WTC11 (cell line): ENCODE measurements around the gene LRP11. TPM values are rescaled to one million over a fixed set of nuclear protein-coding genes. Genes with fewer than 3 reads are reported as not detected.

ENCODE experiments used
- ATAC-seq: fragments of 200-7000 bp; cut with Tn5 transposase; 2 replicates; pipeline ENCODE4 v1.10.0; 2021; ENCODE audit warnings: mild to moderate bottlenecking, moderate library complexity
- CTCF ChIA-PET: fragments of 300-600 bp; sonication (Branson Sonifier 250); formaldehyde crosslinking; loops from one replicate; lab custom pipeline; 2021; ENCODE audit warnings: antibody characterized with exemption; lab: Charles Lee
- POLR2A ChIA-PET: fragments of 350-600 bp; sonication (Branson Sonifier 250); formaldehyde crosslinking; loops from one replicate; lab custom pipeline; 2021; ENCODE audit warnings: antibody characterized with exemption; lab: Charles Lee
- DNase-seq: peaks from one replicate; pipeline ENCODE4 v3.0.0; 2021; ENCODE audit warnings: low spot score
- H3K27ac Mint-ChIP-seq: 2 replicates; pipeline ENCODE4 v1.8.0; 2021; ENCODE audit warnings: mixed read lengths
- H3K27me3 Mint-ChIP-seq: 2 replicates; pipeline ENCODE4 v1.8.0; 2021; ENCODE audit warnings: low read depth, mild to moderate bottlenecking, moderate library complexity, mixed read lengths
- H3K36me3 Mint-ChIP-seq: 2 replicates; pipeline ENCODE4 v1.8.0; 2021; ENCODE audit warnings: mixed read lengths
- H3K4me1 Mint-ChIP-seq: 2 replicates; pipeline ENCODE4 v1.8.0; 2022; ENCODE audit warnings: mixed read lengths
- H3K4me3 Mint-ChIP-seq: 2 replicates; pipeline ENCODE4 v1.8.0; 2021; ENCODE audit warnings: mild to moderate bottlenecking, moderate library complexity, mixed read lengths
- H3K9me3 Mint-ChIP-seq: 2 replicates; pipeline ENCODE4 v1.8.0; 2021; ENCODE audit warnings: mixed read lengths
- AR ChIP-seq: fragments of 250-450 bp; sonication (Bioruptor Pico); IDR thresholded peaks from 2 replicates; pipeline ENCODE4 v1.9.0; 2021; ENCODE audit warnings: mild to moderate bottlenecking
- ATF6 ChIP-seq: sonication (generic); formaldehyde crosslinking; IDR thresholded peaks from 2 replicates; pipeline ENCODE4 v1.8.1; 2023; ENCODE audit warnings: mild to moderate bottlenecking, missing genetic modification reagents
- CREB1 ChIP-seq: sonication (generic); formaldehyde crosslinking; IDR thresholded peaks from 2 replicates; pipeline ENCODE4 v1.8.0; 2023; ENCODE audit warnings: mild to moderate bottlenecking, missing genetic modification reagents
- CREM ChIP-seq: sonication (generic); formaldehyde crosslinking; IDR thresholded peaks from 2 replicates; pipeline ENCODE4 v1.8.1; 2022; ENCODE audit warnings: mild to moderate bottlenecking, missing genetic modification reagents, moderate library complexity
- IRF2 ChIP-seq: sonication (generic); formaldehyde crosslinking; IDR thresholded peaks from 2 replicates; pipeline ENCODE4 v1.8.0; 2022; ENCODE audit warnings: low read depth, missing genetic modification reagents, borderline replicate concordance
- KAT7 ChIP-seq: sonication (generic); formaldehyde crosslinking; IDR thresholded peaks from 2 replicates; pipeline ENCODE4 v1.8.1; 2023; ENCODE audit warnings: missing genetic modification reagents, mild to moderate bottlenecking, borderline replicate concordance
- MAX ChIP-seq: sonication (generic); formaldehyde crosslinking; IDR thresholded peaks from 2 replicates; pipeline ENCODE4 v1.8.0; 2022; ENCODE audit warnings: mild to moderate bottlenecking, missing genetic modification reagents
- MXD4 ChIP-seq: fragments of 250-450 bp; sonication (Bioruptor Pico); IDR thresholded peaks from 2 replicates; pipeline ENCODE4 v1.8.0; 2021; ENCODE audit warnings: mild to moderate bottlenecking, moderate library complexity, borderline replicate concordance
- PRDM15 ChIP-seq: sonication (generic); formaldehyde crosslinking; IDR thresholded peaks from 2 replicates; pipeline ENCODE4 v1.8.0; 2022; ENCODE audit warnings: missing genetic modification reagents
- SP1 ChIP-seq: sonication (generic); formaldehyde crosslinking; conservative IDR thresholded peaks from 2 replicates; pipeline ENCODE4 v1.8.1; 2022; ENCODE audit warnings: missing genetic modification reagents
- STAT6 ChIP-seq: sonication (generic); formaldehyde crosslinking; conservative IDR thresholded peaks from 2 replicates; pipeline ENCODE4 v1.8.1; 2023; ENCODE audit warnings: mild to moderate bottlenecking, low read depth, missing genetic modification reagents, moderate library complexity
- USF1 ChIP-seq: sonication (generic); formaldehyde crosslinking; IDR thresholded peaks from 2 replicates; pipeline ENCODE4 v1.8.0; 2022; ENCODE audit warnings: mild to moderate bottlenecking, missing genetic modification reagents
- USF2 ChIP-seq: sonication (generic); formaldehyde crosslinking; IDR thresholded peaks from 2 replicates; pipeline ENCODE4 v1.8.1; 2023; ENCODE audit warnings: mild to moderate bottlenecking, missing genetic modification reagents, moderate library complexity
- ZBTB21 ChIP-seq: sonication (generic); formaldehyde crosslinking; IDR thresholded peaks from 2 replicates; pipeline ENCODE4 v1.8.1; 2023; ENCODE audit warnings: mild to moderate bottlenecking, missing genetic modification reagents, borderline replicate concordance
- ZNF121 ChIP-seq: sonication (generic); formaldehyde crosslinking; IDR thresholded peaks from 2 replicates; pipeline ENCODE4 v1.8.0; 2023; ENCODE audit warnings: missing genetic modification reagents
- ZNF219 ChIP-seq: sonication (generic); formaldehyde crosslinking; IDR thresholded peaks from 2 replicates; pipeline ENCODE4 v1.8.0; 2023; ENCODE audit warnings: missing genetic modification reagents, mild to moderate bottlenecking, borderline replicate concordance
- ZNF396 ChIP-seq: fragments of 250-450 bp; sonication (Bioruptor Pico); IDR thresholded peaks from 2 replicates; pipeline ENCODE4 v1.8.0; 2021; ENCODE audit warnings: mild to moderate bottlenecking, moderate library complexity, borderline replicate concordance
- ZNF423 ChIP-seq: fragments of 250-450 bp; sonication (Bioruptor Pico); IDR thresholded peaks from 2 replicates; pipeline ENCODE4 v2.1.2; 2022; ENCODE audit warnings: mild to moderate bottlenecking, moderate library complexity
- ZNF671 ChIP-seq: fragments of 250-450 bp; sonication (Bioruptor Pico); IDR thresholded peaks from 2 replicates; pipeline ENCODE4 v1.8.0; 2021; ENCODE audit warnings: mild to moderate bottlenecking
- total RNA-seq: library from RNA; stranded (reverse); gene quantifications from 3 replicates; pipeline ENCODE4 v1.2.3, GENCODE V29; 2021

LRP11 gene
- total RNA-seq, 1 experiment from 2014 or later, result 19.8 TPM

GRCh38 chr6:149843051-149843633, 21.0 kb downstream of the LRP11 start:
- Mint-ChIP-seq H3K36me3 (no peaks in the 10 kb centered on the region), H3K27ac (no peak overlapping the region), H3K9me3 (no peaks in the 10 kb centered on the region), H3K4me1 (no peaks in the 10 kb centered on the region), H3K4me3 (no peak overlapping the region), H3K27me3 (no peaks in the 10 kb centered on the region)
- POLR2A ChIA-PET, result no interaction called here
- CTCF ChIA-PET, result interaction anchor here (0.6 to 1.3 kb wide), 3 partner anchors 37 to 174 kb away, joined by 3 to 4 read pairs (median 3); no protein-coding TSS in a partner anchor
- DNase-seq (no peak), ATAC-seq (no peak)
- TF ChIP-seq PRDM15 (CRISPR knock-in tag) (no peak), CREM (CRISPR knock-in tag) (no peak), MXD4 (CRISPR knock-in tag) (no peak), AR (no peak), KAT7 (CRISPR knock-in tag) (no peak), ZBTB21 (no peak), ZNF671 (CRISPR knock-in tag) (no peak), STAT6 (CRISPR knock-in tag) (no peak), SP1 (CRISPR knock-in tag) (no peak), ZNF423 (CRISPR knock-in tag) (no peak), CREB1 (no peak), USF2 (CRISPR knock-in tag) (no peak), ZNF121 (CRISPR knock-in tag) (no peak), IRF2 (no peak), ZNF396 (CRISPR knock-in tag) (no peak)

GRCh38 chr6:149842331-149842730, 21.8 kb downstream of the LRP11 start:
- H3K36me3 Mint-ChIP-seq, result no peaks in the 10 kb centered on the region
- H3K27ac Mint-ChIP-seq, result no peak overlapping the region
- ChIA-PET CTCF (interaction anchor here (0.6 to 1.3 kb wide), 2 partner anchors 107 to 174 kb away, joined by 3 to 4 read pairs; no protein-coding TSS in a partner anchor), POLR2A (no interaction called here)
- H3K4me1 Mint-ChIP-seq, result no peaks in the 10 kb centered on the region
- H3K27me3 Mint-ChIP-seq, result no peaks in the 10 kb centered on the region
- no peak overlapping the region for H3K4me3 Mint-ChIP-seq
- ATAC-seq, result no peak
- DNase-seq, result no peak
- no peaks in the 10 kb centered on the region for H3K9me3 Mint-ChIP-seq
- TF ChIP-seq ZNF219 (CRISPR knock-in tag), result no peak
- TF ChIP-seq ZNF396 (CRISPR knock-in tag), result no peak
- no peak for TF ChIP-seq ATF6 (CRISPR knock-in tag)
- no peak for TF ChIP-seq MAX (CRISPR knock-in tag)
- no peak for TF ChIP-seq USF1 (CRISPR knock-in tag)
